ENCODE measurements around the gene PAIP2.

PAIP2 gene

DNA sequence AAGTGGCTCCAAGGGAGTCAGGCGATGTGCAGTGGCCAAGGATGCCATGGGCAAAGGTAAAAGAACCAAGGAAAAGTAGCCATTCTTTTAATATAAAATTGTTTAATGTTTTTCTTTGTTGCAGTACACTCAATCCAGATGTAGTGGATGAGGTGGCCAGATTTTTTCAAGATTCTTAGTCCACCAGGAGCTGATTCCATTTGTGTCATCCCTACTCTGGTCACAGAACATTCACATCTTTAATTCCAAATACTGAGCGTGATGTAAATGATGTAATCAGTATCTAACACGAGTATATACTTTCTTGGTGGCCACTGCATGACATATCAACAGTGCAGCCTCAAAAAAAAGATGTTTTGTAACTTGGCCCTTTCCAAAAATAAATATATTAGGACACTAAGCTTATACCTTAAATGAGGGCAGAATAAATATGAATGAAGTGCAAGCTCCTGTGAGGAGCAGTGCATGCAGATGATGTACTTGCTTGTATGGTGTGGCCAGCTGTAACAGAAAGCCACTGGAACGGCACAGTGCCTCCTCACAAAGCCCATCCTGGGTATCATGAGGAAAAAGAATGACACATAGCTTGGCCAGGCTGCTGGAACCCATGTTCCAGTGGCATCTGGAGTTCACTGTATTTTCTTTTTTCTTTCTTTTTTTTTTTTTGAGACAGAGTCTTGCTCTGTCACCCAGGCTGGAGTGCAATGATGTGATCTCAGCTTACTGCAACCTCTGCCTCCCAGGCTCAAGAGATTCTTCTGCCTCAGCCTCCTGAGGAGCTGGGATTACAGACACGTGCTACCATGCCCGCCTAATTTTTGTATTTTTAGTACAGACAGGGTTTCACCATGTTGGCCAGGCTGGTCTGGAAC, 68.7 kb downstream of the PAIP2 start:
- TF ChIP-seq, protein P1, sequence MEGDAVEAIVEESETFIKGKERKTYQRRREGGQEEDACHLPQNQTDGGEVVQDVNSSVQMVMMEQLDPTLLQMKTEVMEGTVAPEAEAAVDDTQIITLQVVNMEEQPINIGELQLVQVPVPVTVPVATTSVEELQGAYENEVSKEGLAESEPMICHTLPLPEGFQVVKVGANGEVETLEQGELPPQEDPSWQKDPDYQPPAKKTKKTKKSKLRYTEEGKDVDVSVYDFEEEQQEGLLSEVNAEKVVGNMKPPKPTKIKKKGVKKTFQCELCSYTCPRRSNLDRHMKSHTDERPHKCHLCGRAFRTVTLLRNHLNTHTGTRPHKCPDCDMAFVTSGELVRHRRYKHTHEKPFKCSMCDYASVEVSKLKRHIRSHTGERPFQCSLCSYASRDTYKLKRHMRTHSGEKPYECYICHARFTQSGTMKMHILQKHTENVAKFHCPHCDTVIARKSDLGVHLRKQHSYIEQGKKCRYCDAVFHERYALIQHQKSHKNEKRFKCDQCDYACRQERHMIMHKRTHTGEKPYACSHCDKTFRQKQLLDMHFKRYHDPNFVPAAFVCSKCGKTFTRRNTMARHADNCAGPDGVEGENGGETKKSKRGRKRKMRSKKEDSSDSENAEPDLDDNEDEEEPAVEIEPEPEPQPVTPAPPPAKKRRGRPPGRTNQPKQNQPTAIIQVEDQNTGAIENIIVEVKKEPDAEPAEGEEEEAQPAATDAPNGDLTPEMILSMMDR (IDR thresholded peaks at IDR 0.05; ENCODE audit: low read depth, low read length), result no peak
- H3K4me3 ChIP-seq (ENCODE audit: low read depth, low read length), result no peak overlapping the region
- in situ Hi-C loops (cut with HindIII; ENCODE audit: low sequenced_read_pairs), result loop anchor here (25.0 kb wide), 1 partner anchor 102 kb away; no protein-coding TSS in a partner anchor
- no peak for DNase-seq (ENCODE audit: low read depth, low spot score)

DNA sequence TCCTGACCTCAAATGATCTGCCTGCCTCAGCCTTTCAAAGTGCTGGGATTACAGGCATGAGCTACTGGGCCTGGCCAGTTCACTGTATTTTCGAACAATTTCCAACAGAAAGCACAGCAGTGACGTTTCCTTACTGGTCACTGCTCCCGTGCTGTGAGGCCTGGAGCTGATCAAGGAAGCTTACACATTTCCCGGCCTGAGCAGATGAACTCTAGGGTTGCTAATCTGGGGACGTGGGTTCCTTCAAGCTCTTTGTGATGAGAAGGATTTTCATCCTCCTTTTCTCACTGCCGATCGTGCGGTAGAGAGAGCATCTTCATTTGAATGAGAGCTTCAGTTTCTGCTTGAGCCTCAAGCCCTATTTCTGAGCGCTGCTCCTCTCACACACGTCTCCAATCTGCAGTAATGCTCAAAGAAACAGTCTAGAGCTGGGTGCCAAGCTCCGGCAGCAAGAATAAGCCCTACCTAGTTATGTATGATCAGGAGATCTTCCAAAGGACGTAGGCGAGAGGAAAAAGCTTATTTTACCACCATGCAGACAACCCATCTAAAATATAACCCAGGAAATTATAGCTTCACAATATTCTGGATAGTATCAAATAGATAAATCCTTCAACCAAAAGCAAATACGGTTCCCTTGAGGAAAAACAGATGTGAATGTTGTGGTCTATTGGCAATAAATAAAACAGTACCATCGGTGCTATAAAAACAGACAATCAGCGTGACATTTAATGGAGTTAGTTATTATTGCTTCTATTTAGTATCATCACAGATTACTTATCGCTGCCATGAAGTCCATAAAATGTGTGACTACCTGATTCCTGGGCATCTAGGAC, 69.6 kb downstream of the PAIP2 start:
- no peak overlapping the region for H3K4me3 ChIP-seq (ENCODE audit: low read depth, low read length)
- in situ Hi-C loops (cut with HindIII; ENCODE audit: low sequenced_read_pairs), result loop anchor here (25.0 kb wide), 1 partner anchor 101 kb away; no protein-coding TSS in a partner anchor
- TF ChIP-seq, protein P1 (IDR thresholded peaks at IDR 0.05; ENCODE audit: low read depth, low read length), result no peak
- DNase-seq (ENCODE audit: low read depth, low spot score), result no peak

DNA sequence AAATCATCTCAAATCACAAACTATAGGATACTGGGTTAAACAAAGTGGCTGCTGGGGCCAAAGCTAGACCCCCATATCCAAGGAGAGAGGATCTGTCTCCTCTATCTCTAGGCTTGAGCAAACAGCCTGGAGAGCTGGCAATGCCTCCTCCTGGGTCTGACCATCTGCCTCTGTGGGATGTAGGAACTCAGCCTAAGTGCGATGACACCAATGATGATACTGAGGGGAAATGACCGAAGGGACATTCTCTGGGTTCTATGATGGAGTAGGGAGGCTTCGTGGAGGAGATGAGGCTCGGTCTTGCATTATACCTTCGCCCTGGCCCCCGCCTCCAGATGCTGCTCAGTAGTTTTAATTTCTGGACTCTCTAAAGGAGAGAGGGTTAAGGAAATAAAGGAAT, 71.5 kb downstream of the PAIP2 start:
- in situ Hi-C loops (cut with HindIII; ENCODE audit: low sequenced_read_pairs), result loop anchor here (25.0 kb wide), 1 partner anchor 99 kb away; no protein-coding TSS in a partner anchor
- TF ChIP-seq, protein P1 (IDR thresholded peaks at IDR 0.05; ENCODE audit: low read depth, low read length), result no peak

DNA sequence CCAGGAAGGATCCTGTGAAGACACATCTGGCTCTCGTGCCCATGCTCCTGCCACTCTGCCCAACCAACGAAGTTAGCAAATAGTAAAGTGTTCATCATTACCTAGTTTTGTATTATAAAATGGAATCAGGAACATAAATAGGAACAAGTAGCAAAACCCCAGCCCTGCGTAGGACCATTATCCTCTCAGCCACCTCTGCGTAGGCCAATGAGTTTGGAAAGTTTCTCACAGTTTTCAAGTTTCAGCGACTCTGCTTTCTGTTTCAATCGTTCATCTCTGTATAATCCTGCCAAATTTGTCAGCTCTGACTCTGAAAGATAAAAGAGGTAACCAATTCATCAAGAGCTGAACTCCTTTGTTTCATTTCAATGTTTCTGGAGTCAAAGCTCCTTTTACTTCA, 72.3 kb downstream of the PAIP2 start:
- DNase-seq (ENCODE audit: low read depth, low spot score), result no peak
- no peak overlapping the region for H3K4me3 ChIP-seq (ENCODE audit: low read depth, low read length)
- TF ChIP-seq, protein P1 (IDR thresholded peaks at IDR 0.05; ENCODE audit: low read depth, low read length), result no peak
- in situ Hi-C loops (cut with HindIII; ENCODE audit: low sequenced_read_pairs), result loop anchor here (25.0 kb wide), 1 partner anchor 98 kb away; no protein-coding TSS in a partner anchor

More for the DNA sequence above, 71.5 kb downstream of the PAIP2 start:
- no peak overlapping the region for H3K4me3 ChIP-seq (ENCODE audit: low read depth, low read length)
- no peak for DNase-seq (ENCODE audit: low read depth, low spot score)

DNA sequence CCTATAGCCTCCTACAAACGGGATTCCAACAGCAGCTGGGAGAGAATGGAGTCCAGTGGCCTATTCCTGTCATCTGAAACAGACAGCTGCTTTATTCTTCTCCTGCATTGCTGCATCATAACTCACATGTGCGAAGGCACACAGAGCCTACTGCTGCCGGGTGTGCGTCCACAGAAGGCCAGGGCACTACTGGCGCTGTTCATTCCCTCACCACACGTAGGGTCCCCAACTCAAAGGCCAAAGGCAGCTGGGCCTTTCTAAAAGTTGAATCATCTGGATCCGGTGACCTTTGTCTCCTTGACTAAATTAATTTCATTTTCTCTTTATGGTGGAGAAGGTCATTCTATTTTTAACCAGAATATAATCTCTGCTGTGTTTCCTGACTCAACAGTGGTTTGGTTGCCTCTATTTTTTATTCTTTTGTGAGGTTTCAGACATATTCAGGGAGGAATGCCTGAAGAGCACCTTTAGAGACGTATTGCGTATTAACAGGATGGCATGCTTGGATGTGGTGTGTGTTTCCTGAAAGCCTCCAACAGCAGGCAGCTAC, 73.0 kb downstream of the PAIP2 start:
- in situ Hi-C loops (cut with HindIII; ENCODE audit: low sequenced_read_pairs), result loop anchor here (25.0 kb wide), 1 partner anchor 98 kb away; no protein-coding TSS in a partner anchor
- TF ChIP-seq, protein P1 (IDR thresholded peaks at IDR 0.05; ENCODE audit: low read depth, low read length), result no peak
- H3K4me3 ChIP-seq (ENCODE audit: low read depth, low read length), result no peak overlapping the region
- DNase-seq (ENCODE audit: low read depth, low spot score), result no peak

All from astrocyte of the spinal cord (primary cell).